HG03439 (cell line): Measurements from ENCODE around the gene RPS21.
"Not testable (repeated sequence)": the region's sequence is repeated elsewhere in the genome, so short reads cannot be mapped to it uniquely, and the experiment has no call there.

ENCODE experiments used
- ATAC-seq: cut with Tn5 transposase; IDR thresholded peaks from one replicate; pipeline ENCODE4 v1.9.1; 2021; ENCODE audit warnings: mild to moderate bottlenecking, moderate library complexity; ENCODE audit not compliant: unreplicated experiment

The RPS21 gene

DNA sequence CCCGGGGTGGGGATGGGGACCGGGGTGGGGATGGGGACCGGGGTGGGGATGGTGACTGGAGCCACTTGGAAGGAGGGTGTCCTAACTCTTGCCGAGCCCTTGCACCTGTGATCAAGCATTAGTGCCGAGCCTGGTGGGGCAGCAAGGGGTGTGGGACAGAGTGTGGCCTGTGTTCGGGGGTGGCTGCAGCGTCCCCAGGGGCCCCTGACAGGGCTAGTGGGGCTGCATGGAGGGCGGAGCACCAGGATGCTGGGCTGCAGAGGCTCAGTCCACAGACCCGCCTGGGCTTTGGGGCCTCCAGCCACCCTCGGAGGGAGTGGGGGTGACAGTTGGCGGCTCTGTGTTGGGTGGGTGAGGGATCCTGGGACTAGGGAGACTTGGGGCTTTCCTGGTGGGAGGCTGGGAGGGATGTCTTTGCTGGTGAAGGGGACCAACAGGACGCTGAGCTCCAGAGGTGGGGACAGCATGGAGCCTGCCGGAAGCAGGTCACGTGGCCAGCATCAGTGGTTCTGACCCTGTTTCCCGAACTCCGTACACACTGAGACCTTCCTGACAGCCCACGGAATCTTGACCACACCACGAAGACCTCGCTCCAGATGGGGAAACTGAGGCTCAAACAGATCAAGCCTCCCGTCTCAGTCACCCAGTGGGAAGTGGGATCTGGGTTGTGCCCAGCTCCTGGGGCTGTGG, 35.9 kb downstream of the RPS21 start:
- no peak for ATAC-seq

DNA sequence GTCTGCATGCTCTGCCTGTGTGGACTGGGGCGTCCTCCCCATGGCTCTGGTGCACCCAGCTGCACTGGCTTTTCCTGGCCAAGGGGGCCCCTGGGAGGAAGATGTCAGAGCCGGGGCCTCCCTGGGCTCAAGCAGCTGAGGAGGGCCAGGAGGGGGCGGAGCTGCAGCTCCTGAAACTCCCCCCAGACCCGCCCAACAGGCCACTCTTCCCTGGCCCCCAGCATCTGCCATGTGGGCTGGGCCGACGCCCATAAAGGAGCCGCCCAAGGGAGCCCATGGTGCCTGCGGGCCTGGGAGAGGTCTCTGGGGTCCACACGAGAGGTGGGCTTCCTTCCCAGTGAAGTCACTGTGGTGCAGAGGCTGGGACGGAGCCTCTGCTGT, 36.4 kb downstream of the RPS21 start:
- ATAC-seq, result no peak

DNA sequence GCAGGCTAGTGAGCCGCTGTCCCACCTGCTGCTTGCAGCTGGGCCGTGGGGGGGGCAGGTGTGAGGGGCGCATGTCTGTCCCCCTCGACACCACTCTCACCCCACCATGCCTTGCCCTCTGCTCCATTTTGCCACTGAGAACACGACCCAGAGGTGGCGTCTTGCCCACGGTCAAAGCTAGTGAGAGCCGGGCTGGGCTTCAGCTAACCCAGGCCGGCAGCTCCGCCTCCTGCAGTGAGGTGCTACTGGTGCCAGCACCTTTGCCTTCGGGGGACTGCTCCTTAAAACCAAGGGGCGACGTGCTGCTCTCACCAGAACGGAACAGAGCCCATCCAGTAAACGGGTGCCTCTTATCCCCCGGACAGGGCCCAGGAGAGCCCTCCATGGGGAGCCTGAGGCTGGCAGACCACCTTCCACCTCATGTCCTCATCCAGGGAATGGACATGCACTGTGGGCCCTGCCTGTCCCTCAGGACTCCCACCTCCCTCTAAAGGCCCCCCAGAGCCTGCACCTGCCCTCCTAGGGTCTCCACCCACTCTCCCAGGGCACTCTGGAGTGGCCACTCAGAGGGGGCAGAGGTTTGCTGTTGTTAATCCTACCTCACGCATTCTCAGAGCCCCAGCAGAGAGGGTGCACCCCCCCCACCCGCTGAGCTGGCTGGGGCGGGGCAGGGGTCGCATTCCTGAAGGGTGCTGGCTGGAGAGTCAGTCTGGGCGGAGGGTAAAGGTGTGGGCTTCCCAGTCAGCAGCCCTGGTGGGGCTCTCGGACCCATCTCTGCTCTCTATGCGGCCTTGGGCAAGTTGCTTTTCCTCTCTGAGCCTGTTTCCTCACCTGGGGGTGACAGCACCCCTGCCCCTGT, 37.6 kb downstream of the RPS21 start:
- no peak for ATAC-seq

DNA sequence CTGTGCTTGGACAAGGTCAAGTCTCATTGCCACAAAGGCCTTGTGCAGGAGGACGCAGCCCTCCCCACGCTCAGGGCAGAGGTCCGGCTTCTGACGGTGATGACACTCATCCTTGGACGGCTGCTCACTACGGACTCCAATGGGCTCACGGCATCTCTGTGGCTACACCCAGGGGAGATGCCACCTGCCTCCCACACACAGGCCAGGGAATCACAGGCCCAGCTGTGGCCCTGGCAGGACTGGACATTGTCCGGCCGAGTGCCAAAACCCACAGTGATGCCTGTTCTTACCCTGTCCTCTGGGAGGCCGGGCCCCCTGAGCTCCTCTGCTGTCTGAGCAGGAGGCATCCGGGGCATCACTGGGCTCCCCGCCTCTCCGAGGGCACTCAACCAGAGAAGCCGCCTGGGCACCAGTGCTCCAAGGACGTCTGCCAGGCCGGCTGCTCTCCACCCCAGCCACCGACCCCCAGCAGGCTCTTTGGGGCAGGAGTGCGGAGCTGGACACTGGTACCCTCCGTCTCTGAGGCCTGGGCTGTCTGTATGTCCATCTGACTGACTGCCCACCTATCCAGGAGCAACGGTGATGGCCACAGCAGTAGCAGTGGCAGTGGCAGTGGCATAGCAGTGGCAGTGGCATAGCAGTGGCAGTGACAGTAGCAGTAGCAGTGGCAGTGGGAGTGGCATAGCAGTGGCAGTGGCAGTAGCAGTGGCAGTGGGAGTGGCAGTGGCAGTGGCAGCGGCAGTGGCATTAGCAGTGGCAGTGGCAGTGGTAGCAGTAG, 38.6 kb downstream of the RPS21 start:
- ATAC-seq, result no peak

DNA sequence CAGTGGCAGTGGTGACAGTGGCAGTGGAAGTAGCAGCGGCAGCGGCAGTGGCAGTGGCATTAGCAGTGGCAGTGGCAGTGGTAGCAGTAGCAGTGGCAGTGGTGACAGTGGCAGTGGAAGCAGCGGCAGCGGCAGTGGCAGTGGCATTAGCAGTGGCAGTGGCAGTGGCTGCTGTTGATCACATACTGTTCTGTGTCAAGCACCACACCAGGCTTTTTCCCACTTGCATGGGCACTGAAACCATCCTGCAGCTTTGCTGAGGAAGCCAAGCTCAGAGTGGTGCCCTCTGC, 39.1 kb downstream of the RPS21 start:
- not testable (repeated sequence) for ATAC-seq

DNA sequence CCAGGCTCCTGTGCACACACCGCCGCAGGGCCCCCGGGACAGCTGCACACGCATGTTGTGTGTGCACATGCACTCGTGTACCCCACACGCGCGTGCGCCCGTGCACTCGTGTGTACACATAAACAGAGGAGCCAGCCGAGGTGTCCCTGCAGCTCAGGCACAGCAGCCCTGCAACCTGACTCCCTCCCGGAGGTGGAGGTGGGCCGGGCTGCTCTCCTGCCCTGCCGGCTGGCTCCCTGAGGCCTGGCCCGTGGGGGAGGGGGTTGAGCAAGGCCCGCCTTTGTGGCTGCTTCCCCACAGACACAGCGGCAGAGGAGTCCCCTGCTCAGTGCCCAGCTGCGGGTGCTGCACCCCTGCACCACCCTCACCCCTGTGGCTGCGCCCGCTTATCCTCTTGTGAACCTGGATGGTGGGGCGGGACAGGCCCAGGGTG, 39.8 kb downstream of the RPS21 start:
- no peak for ATAC-seq

DNA sequence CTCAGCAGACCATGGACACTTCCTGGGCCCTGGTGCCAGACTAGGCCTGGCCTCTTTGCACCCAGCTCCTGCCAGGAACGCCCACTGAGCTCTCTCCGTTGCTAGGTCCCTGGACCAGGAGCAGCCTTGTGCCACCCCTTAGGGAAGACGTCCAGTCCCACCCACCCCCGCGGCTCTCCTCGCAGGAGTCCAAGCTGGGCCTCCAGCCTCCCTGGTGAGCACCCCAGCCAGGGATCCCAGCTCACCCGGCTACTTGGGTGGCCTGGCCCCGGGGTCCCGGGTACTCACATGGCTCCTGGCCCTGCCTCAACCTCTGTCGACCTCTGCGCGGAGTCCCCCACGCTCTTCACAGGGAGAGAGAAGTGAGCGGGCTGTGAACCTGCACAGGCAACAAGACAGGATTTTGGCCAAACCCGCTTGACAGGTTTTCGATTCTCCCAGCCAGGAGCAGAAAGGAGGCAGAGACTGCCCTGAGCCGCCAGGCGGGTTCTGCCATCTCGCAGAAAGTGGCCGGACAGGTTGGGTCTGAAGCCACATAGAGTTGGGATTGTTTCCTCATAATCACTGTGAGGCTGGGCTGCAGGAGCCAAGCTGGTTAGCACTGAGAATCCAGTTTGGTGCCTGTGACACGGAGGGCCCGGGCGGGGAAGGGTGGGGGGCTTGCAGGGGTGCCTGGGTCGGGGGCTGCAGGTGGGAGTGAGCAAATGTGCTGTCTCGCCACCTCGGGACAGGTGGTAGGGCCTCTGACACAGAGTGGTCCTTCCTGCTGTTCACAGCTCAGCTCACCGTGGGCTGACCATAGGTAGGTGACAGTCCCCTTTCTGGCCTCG, 40.5 kb downstream of the RPS21 start, which contains the start of gene RBBP8NL:
RBBP8NL (minus strand) TSS at position 368 of the 830 bp plus-strand sequence. CDS start 7,892 bp downstream, outside the sequence.
- no peak for ATAC-seq

DNA sequence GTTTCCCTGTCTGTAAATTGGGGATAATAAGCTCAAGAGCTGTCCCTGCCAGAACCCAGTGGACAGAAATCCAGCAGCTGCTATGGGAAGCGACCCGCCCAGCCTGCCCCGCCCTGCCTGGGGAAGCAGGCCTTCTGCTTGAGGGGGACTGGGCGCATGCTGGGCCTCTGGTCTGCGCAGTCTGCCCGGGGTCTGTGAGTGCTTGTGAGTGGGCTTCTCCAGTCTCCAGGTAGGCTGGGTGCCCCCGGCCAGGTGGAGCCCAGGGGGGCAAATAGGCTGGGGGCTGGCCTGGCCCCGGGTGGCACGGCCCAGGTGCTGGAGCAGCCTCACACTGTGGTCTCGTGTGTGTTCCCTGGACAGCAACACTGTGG, 41.1 kb downstream of the RPS21 start:
- no peak for ATAC-seq

DNA sequence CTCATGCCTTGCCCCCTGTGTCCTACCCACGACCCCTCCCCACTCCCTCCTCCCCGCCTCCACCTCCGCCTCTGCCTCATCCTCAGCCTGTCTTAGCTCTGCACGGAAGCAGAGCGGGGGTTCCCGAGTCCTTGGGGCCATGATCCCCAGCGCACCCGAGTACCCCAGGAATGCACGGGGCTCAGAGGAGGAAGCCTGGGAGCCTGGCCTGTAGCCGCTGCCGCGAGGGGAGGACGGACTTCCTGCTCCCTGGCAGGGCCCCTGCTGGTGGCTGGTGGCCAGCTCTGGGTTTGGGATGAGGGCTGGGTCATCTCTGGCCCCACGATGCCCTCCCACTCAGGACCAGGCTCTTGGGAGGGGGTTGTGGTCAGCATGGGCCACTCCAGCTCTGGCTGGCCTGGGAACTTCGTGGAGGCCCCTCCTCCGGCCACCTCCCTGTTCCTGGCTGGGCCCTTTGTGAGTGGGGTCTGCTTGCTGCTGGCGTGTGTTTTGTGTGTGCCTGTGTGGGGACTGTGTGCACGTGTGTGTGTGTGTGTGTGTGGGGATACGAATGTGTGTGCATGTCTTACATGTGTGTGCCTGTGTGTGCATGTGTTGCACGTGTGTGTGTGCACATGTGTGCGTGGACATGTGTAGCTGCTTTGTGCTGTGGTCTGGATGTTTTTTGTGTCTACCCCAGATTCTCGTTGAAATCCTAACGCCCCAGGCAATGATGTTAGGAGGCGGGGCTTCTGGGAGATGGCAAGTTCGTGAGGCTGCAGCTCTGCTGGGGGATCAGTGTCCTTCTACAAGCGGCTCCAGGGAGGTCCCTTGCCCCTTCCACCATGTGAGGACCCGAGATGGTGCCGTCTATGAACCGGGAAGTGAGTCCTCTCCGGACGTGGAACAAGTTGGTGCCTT, 41.7 kb downstream of the RPS21 start:
- ATAC-seq, result no peak

DNA sequence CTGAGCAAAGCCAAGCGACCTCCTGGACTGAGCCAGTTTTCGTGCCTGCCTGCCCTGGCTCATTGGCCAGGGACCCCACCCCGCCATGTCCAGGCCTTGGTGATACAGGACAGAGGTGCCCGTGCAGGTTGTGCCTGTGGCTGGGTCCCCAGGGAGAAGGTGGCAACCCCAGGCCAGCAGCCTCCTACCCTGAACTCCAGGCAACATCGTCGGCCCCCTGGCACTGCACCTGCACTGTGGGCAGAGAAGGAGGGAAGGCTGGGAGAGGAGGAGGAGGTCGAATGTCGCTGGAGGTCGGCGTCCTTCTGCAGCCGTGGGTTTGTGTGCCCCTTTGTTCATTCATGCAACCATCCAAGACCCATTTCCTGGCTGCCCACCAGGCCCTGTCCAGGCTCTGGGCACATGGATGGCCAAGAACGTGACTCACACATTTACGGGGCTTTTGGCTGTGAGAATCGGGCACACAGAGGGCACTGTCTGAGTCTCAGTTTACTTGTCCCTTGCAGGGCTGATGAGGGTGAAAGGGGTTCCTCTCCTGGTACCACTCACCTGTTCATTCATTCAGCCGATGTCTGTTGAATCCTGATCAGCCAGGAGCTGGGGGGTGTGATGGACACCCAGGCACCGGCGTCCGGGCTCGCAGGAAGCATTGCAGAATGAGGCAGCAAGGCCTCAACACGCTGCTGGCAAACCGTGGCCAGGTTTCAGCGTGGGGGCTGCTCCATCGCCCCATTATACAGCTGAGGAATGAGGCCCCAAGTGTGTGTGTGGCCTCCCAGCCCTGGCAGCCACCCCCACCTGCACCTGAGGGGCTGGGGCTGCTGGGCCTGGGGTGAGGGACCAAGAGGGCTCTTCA, 42.8 kb downstream of the RPS21 start:
- ATAC-seq, result no peak

DNA sequence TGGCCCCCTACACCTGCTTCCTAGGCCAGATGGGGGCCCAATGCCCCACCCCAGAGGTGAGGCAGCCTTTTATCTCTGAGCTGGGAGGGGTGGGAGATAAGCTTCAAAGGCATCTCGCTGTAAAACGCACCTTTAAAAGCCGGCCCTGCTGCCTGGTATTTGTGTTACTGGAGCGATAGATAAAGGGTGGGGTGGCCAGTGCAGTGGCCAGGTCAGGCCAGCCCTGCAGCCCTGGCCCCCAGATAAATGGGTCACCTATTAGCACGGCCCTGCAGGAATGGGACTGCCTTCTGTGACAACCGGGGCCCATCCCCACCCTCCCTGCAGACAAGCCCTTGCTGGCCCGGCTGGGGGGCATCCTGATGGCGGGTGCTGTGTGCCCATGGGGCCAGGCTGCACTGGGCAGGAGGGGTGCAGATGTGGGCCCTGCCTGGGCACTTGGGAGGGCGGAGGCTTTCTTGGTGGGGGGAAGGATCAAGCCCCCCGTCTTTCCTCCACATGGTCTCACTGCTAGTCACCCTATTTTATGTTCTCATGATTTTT, 43.5 kb downstream of the RPS21 start:
- no peak for ATAC-seq

DNA sequence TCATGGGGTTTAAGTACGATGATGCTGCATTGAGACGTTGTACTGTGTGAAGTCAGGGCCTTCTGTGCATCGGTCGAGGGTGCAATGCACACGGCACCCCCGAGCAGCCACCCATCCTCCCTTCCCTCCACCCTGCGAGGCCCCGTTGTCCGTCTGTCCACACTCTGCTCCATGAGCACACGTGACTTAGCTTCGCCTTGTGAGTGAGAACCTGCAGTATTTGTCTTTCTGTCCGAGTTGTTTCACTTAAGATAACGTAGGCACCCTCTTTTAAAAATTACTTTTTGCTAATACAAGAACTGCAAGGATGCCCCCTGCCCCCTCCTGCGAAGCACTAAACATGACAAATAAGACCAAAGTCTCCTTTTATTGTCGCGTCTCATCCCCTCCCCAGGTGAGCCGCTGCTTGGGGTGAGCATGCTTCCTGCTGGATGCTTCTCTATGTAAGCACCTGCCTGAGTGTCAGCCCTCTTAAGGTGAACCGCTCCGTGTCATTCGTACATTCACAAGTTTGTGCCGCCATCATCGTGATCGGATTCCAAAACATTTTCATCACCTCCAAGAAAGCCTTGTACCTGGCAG, 44.1 kb downstream of the RPS21 start:
- no peak for ATAC-seq

DNA sequence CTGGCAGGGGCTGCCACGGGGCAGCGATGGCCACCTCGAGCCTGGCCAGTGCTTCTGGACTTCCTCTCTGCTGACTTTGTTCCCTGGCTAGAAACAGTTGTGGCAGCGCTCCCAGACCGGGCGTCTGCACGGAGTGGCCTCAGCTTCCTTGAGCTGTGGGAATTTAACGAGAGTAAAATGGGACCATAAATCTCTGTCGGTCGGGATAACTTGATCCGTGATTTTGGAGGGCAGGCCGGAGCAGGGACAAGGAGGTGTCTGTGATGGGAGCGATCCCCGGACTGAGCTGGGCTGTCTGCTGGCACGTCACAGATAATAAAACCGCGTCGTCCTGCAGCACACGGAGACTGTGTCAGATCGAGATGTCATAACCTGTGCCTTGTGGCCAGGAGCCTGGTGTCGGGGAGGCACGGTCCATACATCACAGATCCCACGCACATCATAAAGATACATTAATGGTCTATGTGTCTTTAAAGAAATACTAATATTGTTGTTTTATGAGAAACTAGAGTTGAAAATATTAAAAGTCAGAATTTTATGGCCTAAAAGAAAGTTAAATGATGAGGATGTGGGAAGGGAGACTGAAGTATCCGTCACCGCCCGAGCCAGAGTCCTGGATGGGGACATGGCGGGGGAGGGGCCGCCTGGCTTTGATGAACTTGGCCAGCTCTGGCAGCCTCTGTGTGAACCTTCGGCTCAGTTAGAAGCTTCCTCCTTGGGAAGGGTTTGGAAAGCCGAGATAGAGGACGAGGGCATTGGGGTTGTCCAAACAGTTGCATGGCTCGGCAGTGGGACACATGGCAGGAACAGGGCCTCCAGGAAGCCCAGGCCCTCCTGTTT, 47.0 kb downstream of the RPS21 start:
- no peak for ATAC-seq

DNA sequence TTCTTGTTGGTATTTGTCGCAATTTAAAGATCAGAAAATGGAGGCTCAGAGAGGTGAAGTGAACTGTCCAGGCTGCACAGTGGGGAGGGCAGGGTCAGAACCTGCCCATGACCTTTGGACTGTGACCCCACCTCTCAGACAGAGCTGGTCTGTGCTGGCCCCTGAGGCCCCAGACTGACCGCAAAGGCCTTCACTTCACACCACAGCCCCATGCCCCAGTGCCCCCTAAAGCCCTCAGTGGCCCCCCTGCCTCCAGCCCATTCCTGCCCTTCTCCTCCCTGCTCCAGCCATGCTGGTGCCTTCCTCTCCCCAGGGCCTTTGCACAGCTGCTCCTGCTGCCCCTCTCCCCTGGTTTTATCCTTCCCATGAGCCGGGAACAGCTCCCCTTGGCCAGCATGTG, 49.8 kb downstream of the RPS21 start:
- no peak for ATAC-seq

DNA sequence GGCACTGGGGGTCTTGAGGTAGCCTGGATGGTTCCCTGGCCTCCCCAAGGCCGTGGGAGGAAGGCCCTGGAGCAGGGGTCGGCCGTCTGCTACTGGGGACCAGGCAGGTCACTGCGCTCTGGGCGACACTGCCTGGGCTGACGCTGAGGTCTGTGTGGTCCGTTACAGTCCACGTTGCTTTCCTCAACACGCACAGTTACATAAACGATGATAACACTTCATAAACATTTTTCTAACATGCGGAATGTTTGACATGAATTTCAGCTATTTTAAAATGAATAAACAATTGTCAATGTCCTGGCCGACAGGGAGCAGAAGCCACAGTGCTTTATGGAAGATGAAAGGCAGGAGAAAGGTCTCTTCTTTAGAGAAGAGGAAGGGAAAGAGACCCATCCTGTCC, 50.6 kb downstream of the RPS21 start:
- ATAC-seq, result no peak

DNA sequence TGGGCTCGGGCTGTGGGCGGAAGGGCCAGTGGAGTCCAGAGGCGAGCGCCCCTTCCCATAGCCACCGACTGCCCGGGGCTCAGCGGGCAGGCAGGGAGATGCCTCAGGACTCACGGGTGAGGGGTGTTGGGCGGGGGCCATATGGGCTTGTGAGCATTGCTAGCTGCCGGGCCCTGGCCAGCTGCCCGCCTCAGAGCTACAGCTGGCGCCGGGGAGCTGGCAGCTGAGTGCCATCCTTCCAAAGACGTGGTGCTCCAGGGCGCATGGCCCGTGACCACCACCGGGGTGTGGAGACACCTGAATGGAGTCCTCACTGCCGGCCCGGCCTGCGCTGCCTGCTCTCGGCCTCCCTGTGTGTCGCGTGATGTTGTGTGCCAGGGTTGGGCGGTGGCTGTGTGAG, 51.0 kb downstream of the RPS21 start:
- ATAC-seq, result no peak
